ENCODE results near the gene MTHFS.
"Not testable (repeated sequence)": the region's sequence is repeated elsewhere in the genome, so short reads cannot be mapped to it uniquely, and the experiment has no call there.

The MTHFS gene

DNA sequence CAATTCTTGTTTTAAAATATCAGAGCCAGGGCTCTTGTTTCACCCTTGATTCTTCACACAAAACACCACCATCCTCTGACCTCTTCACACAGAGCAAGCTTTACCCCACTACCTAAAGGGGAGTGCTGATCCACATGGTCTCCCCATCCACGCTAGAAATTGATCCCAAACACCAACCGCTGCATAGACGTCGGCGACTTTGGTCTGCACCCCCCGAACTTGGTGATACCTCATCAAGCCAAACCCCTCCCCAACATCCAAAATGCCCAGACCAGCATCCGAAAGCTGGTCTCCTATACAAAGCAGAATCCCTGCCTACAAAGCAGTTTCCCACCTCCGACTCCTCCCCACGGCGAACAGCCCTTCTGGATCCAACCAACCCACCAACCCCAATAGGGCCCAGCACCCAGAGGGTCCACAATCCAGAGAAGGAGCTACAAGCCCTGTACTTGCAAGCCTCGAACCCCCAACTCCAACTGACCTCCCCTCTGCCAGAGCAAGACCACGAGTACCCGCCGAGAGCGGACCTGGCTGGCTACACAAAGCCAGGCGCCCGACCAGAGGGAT is 25.8 kb upstream of the MTHFS start:
- POLR2A ChIA-PET, result interaction anchor here (0.6 to 2.7 kb wide), 14 partner anchors 11 to 140 kb away, joined by 3 to 22 read pairs (median 5); partner anchors contain the start of genes MTHFS and ZFAND6
- TF ChIP-seq, protein P1, sequence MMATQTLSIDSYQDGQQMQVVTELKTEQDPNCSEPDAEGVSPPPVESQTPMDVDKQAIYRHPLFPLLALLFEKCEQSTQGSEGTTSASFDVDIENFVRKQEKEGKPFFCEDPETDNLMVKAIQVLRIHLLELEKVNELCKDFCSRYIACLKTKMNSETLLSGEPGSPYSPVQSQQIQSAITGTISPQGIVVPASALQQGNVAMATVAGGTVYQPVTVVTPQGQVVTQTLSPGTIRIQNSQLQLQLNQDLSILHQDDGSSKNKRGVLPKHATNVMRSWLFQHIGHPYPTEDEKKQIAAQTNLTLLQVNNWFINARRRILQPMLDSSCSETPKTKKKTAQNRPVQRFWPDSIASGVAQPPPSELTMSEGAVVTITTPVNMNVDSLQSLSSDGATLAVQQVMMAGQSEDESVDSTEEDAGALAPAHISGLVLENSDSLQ (IDR thresholded peaks at IDR 0.05), result no peak
- TF ChIP-seq ELF4 (IDR thresholded peaks at IDR 0.05) (no peak), BHLHE40 (IDR thresholded peaks at IDR 0.05; ENCODE audit: borderline replicate concordance) (no peak), FOXM1 (IDR thresholded peaks at IDR 0.05; ENCODE audit: borderline replicate concordance) (no peak), CTBP1 (IDR thresholded peaks at IDR 0.05; ENCODE audit: borderline replicate concordance) (no peak), NFRKB (IDR thresholded peaks at IDR 0.05) (no peak), HDGF (IDR thresholded peaks at IDR 0.05; ENCODE audit: borderline replicate concordance) (no peak), SP1 (IDR thresholded peaks at IDR 0.05) (no peak), ZNF384 (IDR thresholded peaks at IDR 0.05) (no peak), FOXA1 (IDR thresholded peaks at IDR 0.05) (no peak), TARDBP (IDR thresholded peaks at IDR 0.05) (no peak), SUZ12 (IDR thresholded peaks at IDR 0.05) (no peak), ARNT (IDR thresholded peaks at IDR 0.05) (no peak), LEF1 (IDR thresholded peaks at IDR 0.05; ENCODE audit: borderline replicate concordance) (no peak)
- no peak for DNase-seq (ENCODE audit: extremely low spot score)
- CTCF ChIA-PET, result no interaction called here

DNA sequence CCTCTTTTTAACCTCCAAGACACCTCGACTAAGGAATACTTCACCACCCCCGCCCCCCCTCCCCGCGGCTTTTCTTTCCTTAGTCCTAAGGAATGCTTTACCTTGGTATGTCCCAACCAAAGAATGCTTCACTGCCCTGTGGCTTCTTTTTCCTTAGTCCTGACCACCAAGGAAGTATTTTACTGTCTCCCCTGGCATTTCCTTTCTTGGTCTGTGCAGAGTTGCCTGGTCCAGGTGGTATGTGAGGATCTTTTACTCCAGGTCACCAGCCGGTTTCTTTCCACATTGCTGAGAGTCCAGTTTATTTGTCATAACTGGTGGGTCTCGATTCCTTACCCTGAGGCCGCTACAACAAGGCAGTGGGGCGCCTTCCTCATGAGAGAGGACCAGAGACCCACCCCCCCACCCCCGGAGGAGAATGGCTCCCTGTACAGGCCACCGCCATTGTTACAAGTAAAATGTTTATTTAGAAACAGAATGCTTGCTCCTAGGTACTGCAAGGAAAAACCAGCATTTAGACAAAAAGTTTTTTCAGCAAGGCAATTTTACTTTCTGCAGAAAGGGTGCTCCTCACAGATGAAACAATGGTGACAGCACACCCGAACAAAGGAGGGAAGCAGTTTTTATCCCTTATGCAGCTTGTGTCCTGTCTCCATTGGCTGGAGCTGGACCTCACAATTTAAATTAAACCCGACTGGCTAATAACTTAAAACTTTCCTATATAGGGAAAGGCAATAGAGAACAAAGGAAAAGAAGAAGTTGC is 23.1 kb upstream of the MTHFS start:
- POLR2A ChIA-PET, result no interaction called here
- no peak for DNase-seq (ENCODE audit: extremely low spot score)
- TF ChIP-seq, protein P1 (IDR thresholded peaks at IDR 0.05), result no peak
- TF ChIP-seq NFRKB (IDR thresholded peaks at IDR 0.05) (no peak), SP1 (IDR thresholded peaks at IDR 0.05) (no peak), ZNF384 (IDR thresholded peaks at IDR 0.05) (no peak), ARNT (IDR thresholded peaks at IDR 0.05) (no peak), BHLHE40 (IDR thresholded peaks at IDR 0.05; ENCODE audit: borderline replicate concordance) (no peak), ELF4 (IDR thresholded peaks at IDR 0.05) (no peak), L3MBTL2 (conservative IDR thresholded peaks at IDR 0.05) (no peak), SUZ12 (IDR thresholded peaks at IDR 0.05) (no peak), FOXK2 (IDR thresholded peaks at IDR 0.05) (no peak), CTBP1 (IDR thresholded peaks at IDR 0.05; ENCODE audit: borderline replicate concordance) (no peak), HDGF (IDR thresholded peaks at IDR 0.05; ENCODE audit: borderline replicate concordance) (no peak), FOXM1 (IDR thresholded peaks at IDR 0.05; ENCODE audit: borderline replicate concordance) (no peak), TARDBP (IDR thresholded peaks at IDR 0.05) (no peak), FOXA1 (IDR thresholded peaks at IDR 0.05) (no peak), LEF1 (IDR thresholded peaks at IDR 0.05; ENCODE audit: borderline replicate concordance) (no peak)
- CTCF ChIA-PET, result no interaction called here

DNA sequence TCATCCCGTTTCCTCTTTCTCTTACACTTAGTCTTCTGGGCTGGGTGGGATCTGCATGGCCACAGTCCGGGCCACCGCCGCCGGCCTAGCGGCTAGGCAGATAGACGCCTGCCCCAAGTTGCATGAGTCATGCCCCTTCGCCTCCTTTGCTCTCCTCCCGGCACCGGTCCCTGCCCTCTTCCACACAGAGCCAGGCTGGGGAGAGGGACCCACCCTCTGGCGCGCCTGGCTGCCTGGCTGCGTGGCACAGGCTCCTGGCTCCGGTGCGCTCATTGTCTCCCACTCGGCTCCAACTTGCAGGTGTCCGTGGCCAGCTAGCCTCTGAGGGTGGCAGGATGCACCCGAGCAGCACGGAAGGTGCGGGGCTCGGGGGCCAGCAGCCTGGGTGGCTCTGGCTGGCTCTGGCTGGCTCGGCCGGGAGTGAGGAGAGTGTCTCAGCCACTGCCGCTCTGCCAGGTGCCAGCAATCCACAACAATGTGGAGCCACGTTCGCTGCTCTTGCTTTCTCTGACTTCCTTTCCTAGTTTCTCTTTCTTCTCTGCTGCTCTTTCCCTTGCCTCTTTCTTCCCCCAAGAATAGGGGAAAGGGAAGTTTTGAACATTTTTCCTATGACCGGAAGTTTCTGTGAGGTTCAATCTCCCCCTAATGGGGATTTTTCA is 22.4 kb upstream of the MTHFS start:
- DNase-seq (ENCODE audit: extremely low spot score), result no peak
- ChIA-PET POLR2A (no interaction called here), CTCF (no interaction called here)
- TF ChIP-seq HDGF (IDR thresholded peaks at IDR 0.05; ENCODE audit: borderline replicate concordance) (no peak), SUZ12 (IDR thresholded peaks at IDR 0.05) (no peak), SP1 (IDR thresholded peaks at IDR 0.05) (no peak), TARDBP (IDR thresholded peaks at IDR 0.05) (no peak)

DNA sequence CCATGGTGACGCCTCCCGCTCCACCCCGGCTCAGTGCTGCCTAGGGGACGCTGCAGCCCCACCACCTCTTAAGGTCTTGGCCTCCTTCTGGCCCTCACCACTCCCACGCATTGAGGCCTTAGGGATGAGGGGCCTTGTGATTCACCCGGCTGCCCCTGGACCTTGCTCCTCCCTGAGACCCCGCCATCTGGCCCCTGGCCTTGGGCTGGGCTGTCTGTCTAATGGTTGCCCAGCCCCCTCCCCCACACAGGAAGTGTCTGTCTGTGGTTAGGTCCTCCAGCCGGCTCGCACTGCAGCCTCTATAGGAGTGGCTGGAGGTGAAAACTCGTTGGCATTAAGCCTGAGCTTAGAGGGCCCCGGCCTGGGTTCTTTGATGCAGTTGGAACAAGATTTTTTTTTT is 21.5 kb upstream of the MTHFS start:
- ChIA-PET CTCF (no interaction called here), POLR2A (no interaction called here)
- TF ChIP-seq FOXM1 (IDR thresholded peaks at IDR 0.05; ENCODE audit: borderline replicate concordance) (no peak), BHLHE40 (IDR thresholded peaks at IDR 0.05; ENCODE audit: borderline replicate concordance) (no peak), LEF1 (IDR thresholded peaks at IDR 0.05; ENCODE audit: borderline replicate concordance) (no peak), ELF4 (IDR thresholded peaks at IDR 0.05) (no peak), ARNT (IDR thresholded peaks at IDR 0.05) (no peak), HDGF (IDR thresholded peaks at IDR 0.05; ENCODE audit: borderline replicate concordance) (no peak), FOXK2 (IDR thresholded peaks at IDR 0.05) (no peak), CTBP1 (IDR thresholded peaks at IDR 0.05; ENCODE audit: borderline replicate concordance) (no peak), NFRKB (IDR thresholded peaks at IDR 0.05) (no peak), SP1 (IDR thresholded peaks at IDR 0.05) (no peak), TARDBP (IDR thresholded peaks at IDR 0.05) (no peak)
- TF ChIP-seq, protein P1 (IDR thresholded peaks at IDR 0.05), result no peak
- no peak for DNase-seq (ENCODE audit: extremely low spot score)

DNA sequence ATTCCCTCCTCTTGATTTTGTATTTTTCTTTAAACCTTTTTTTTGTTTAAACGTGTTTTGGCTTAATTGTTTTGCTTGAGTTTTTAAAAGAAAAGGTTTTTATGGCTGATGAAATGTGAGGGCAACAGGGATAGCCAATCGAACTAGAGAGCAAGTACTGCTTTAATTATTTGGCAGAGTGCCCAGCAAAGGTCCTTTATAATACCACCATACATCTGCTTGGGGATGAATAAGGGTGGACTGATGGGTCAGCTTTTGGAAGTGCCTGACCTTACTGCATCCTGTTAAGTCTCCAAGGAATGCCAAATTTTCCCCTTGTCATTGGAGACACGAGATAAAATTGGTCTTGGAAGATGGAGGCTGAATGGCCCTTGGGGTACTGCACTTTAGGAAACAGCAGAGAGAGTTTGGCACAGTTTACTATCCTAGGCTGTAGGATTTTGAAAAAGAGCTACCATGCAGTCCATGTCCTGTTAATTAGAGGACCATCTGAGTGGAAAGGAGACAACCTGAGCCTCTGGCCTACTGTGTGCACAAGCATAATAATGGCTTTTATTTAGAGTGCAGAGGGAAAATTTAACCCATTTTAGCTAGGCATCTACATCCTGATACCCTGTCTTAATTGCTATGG is 19.8 kb upstream of the MTHFS start:
- TF ChIP-seq FOXM1 (IDR thresholded peaks at IDR 0.05; ENCODE audit: borderline replicate concordance) (no peak), HDGF (IDR thresholded peaks at IDR 0.05; ENCODE audit: borderline replicate concordance) (no peak), FOXA1 (IDR thresholded peaks at IDR 0.05) (no peak), L3MBTL2 (conservative IDR thresholded peaks at IDR 0.05) (no peak), ELF4 (IDR thresholded peaks at IDR 0.05) (no peak), ARNT (IDR thresholded peaks at IDR 0.05) (no peak), SP1 (IDR thresholded peaks at IDR 0.05) (no peak), TARDBP (IDR thresholded peaks at IDR 0.05) (no peak), LEF1 (IDR thresholded peaks at IDR 0.05; ENCODE audit: borderline replicate concordance) (no peak), NFRKB (IDR thresholded peaks at IDR 0.05) (no peak)
- TF ChIP-seq, protein P1 (IDR thresholded peaks at IDR 0.05), result no peak
- POLR2A ChIA-PET, result no interaction called here
- CTCF ChIA-PET, result interaction anchor here (0.7 kb wide), 1 partner anchor 63 kb away, joined by 3 read pairs; no protein-coding TSS in a partner anchor
- no peak for DNase-seq (ENCODE audit: extremely low spot score)

DNA sequence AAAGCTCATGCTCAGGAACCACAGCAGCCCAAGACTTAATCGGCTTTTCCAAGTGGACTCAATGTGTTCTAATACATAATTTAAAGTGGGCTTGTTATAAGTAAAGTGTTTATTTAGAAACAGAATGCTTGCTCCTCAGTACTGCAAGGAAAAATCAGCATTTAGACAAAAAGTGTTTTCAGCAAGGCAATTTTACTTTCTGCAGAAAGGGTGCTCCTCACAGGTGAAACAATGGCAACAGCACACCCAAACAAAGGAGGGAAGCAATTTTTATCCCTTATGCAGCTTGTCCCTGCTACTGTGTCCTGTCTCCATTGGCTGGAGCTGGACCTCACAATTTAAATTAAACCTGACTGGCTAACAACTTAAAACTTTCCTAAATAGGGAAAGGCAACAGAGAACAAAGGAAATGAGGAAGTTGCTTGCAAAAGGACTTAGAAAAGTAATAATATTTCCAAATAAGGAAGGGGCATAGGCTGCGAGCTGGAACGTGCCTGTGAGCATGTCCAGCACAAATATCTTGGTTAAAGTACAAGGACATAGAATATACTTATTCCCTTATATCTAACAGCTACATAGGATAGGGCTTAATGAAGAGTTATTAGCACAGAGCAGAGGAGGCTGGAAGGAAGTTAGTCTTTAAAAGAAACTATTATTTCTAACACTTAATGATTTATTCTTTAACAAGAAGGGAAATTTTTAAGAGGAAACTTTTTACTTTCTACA is 19.1 kb upstream of the MTHFS start:
- CTCF ChIA-PET, POLR2A ChIA-PET: not testable (repeated sequence)

More for the DNA sequence above, 19.1 kb upstream of the MTHFS start:
- not testable (repeated sequence) for DNase-seq (ENCODE audit: extremely low spot score)

Data from HEK293T (cell line).